ENCODE results near the gene RBMX2.

Gene RBMX2

DNA sequence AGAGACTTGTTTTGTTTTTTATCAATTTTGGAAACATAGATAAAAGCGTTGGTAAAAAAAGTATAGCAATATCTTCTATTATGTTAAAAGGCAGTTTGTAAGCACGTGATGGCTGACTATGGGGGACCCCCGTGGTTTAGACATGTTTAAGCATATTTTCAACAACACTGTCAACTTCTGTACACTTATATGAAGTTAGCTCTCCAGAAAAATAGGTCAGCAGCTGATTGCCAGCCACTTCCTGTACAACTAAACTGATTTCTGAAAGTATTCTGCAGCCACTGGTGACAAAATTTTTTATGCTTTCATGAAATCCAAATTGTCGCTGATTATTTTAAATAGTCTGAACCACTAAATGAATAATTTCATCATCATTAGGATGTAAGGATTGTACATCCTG, 45.2 kb downstream of the RBMX2 start:
- no peak for DNase-seq
